Mesenchymal stem cell (in vitro differentiated cells and primary cell): ENCODE measurements around the gene ZNF280C.

Experiments
- DNase-seq: peaks from one replicate; pipeline ENCODE4 v3.0.0-alpha.2; 2013
- H2AFZ ChIP-seq: one replicate; pipeline ENCODE4 v1.6.1; 2013; ENCODE audit warnings: low read depth, mild to moderate bottlenecking, control low read depth, inconsistent platforms, low read length, moderate library complexity
- H2AK5ac ChIP-seq: 2 replicates; pipeline ENCODE4 v1.6.1; 2013; ENCODE audit warnings: low read length, moderate library complexity, mild to moderate bottlenecking, inconsistent platforms; ENCODE audit not compliant: severe bottlenecking
- H2BK120ac ChIP-seq: one replicate; pipeline ENCODE4 v1.6.1; 2013; ENCODE audit warnings: low read depth, mild to moderate bottlenecking, inconsistent platforms, low read length, moderate library complexity
- H2BK12ac ChIP-seq, 2 experiments: one replicate each; pipeline ENCODE4 v1.6.1; 2013; ENCODE audit warnings: inconsistent platforms in 2 of 2, low read length in 2 of 2, mild to moderate bottlenecking in 2 of 2, moderate library complexity in 2 of 2, control low read depth in 1 of 2
- H2BK15ac ChIP-seq: one replicate; pipeline ENCODE4 v1.6.1; 2013; ENCODE audit warnings: mild to moderate bottlenecking, low read depth, inconsistent platforms; ENCODE audit not compliant: poor library complexity, severe bottlenecking
- H2BK5ac ChIP-seq: 2 replicates; pipeline ENCODE4 v1.6.1; 2013; ENCODE audit warnings: low read depth, mild to moderate bottlenecking, low read length, control low read depth, inconsistent platforms; ENCODE audit not compliant: poor library complexity, severe bottlenecking
- H3K14ac ChIP-seq, 2 experiments: one replicate each; pipeline ENCODE4 v1.6.1; 2013; ENCODE audit warnings: inconsistent platforms in 2 of 2, low read length in 2 of 2, control low read depth in 1 of 2, mild to moderate bottlenecking in 1 of 2, moderate library complexity in 1 of 2
- H3K18ac ChIP-seq, 2 experiments: one replicate each; pipeline ENCODE4 v1.6.1; 2013; ENCODE audit warnings: inconsistent platforms in 2 of 2, low read length in 2 of 2, control low read depth in 1 of 2, low read depth in 1 of 2, mild to moderate bottlenecking in 1 of 2
- H3K23ac ChIP-seq, 2 experiments: one replicate each; pipeline ENCODE4 v1.6.1; 2013; ENCODE audit warnings: inconsistent platforms in 2 of 2, low read length in 2 of 2, mild to moderate bottlenecking in 2 of 2, moderate library complexity in 2 of 2, control low read depth in 1 of 2
- H3K27ac ChIP-seq: 2 replicates; pipeline ENCODE4 v1.5.1; 2013; ENCODE audit warnings: mild to moderate bottlenecking, moderate library complexity, low read length, control low read depth, inconsistent platforms; ENCODE audit not compliant: poor library complexity, severe bottlenecking
- H3K27me3 ChIP-seq, 2 experiments: 2 replicates each; pipeline versions ENCODE4 v1.6.1 to v1.7.0; 2013; ENCODE audit warnings: low read length in 2 of 2, mild to moderate bottlenecking in 2 of 2, moderate library complexity in 2 of 2, control low read depth in 1 of 2, inconsistent platforms in 1 of 2; ENCODE audit not compliant: control insufficient read depth in 1 of 2, insufficient read depth in 1 of 2
- H3K36me3 ChIP-seq, 2 experiments: 2 replicates each; pipeline versions ENCODE4 v1.6.1 to v1.7.0; 2013; ENCODE audit warnings: low read length in 2 of 2, control low read depth in 1 of 2, inconsistent platforms in 1 of 2, low read depth in 1 of 2, mild to moderate bottlenecking in 1 of 2; ENCODE audit not compliant: insufficient read depth in 2 of 2, control insufficient read depth in 1 of 2
- H3K4ac ChIP-seq, 2 experiments: one replicate each; pipeline ENCODE4 v1.6.1; 2013; ENCODE audit warnings: inconsistent platforms in 2 of 2, low read length in 2 of 2, mild to moderate bottlenecking in 2 of 2, moderate library complexity in 2 of 2, control low read depth in 1 of 2, low read depth in 1 of 2
- H3K4me1 ChIP-seq: 2 replicates; pipeline ENCODE4 v1.6.1; 2013; ENCODE audit warnings: low read depth, low read length, control low read depth; ENCODE audit not compliant: control insufficient read depth, insufficient read depth
- H3K4me2 ChIP-seq: 2 replicates; pipeline ENCODE4 v1.6.1; 2013; ENCODE audit warnings: low read length, mild to moderate bottlenecking, inconsistent platforms; ENCODE audit not compliant: poor library complexity, severe bottlenecking
- H3K4me3 ChIP-seq, 2 experiments: 2 replicates each; pipeline versions ENCODE4 v1.5.1 to v1.7.0; 2013; ENCODE audit warnings: low read length in 2 of 2, mild to moderate bottlenecking in 2 of 2, control low read depth in 1 of 2, low read depth in 1 of 2; ENCODE audit not compliant: insufficient read depth in 1 of 2
- H3K79me1 ChIP-seq: replicated peaks from 2 replicates; pipeline ENCODE4 v1.6.1; 2013; ENCODE audit warnings: mild to moderate bottlenecking, control low read depth, low read length, inconsistent platforms; ENCODE audit not compliant: poor library complexity, severe bottlenecking
- H3K9ac ChIP-seq: 2 replicates; pipeline ENCODE4 v1.7.0; 2013; ENCODE audit warnings: mild to moderate bottlenecking, low read length, moderate library complexity
- H3K9me3 ChIP-seq: 2 replicates; pipeline ENCODE4 v1.7.0; 2013; ENCODE audit warnings: mild to moderate bottlenecking, low read length; ENCODE audit not compliant: control insufficient read depth
- H4K8ac ChIP-seq: one replicate; pipeline ENCODE4 v1.6.1; 2013; ENCODE audit warnings: inconsistent platforms, mild to moderate bottlenecking, low read length, moderate library complexity
- H4K91ac ChIP-seq: one replicate; pipeline ENCODE4 v1.6.1; 2013; ENCODE audit warnings: mild to moderate bottlenecking, low read length, inconsistent platforms
- WGBS: methylation state at CpG from one replicate; pipeline ENCODE4 v1.1.7; 2013; ENCODE audit warnings: mixed read lengths; 5-methylcytosine and 5-hydroxymethylcytosine counted together

ZNF280C gene

GRCh38 chrX:130165181-130165702, 103.5 kb downstream of the ZNF280C start:
- Histone ChIP-seq H3K23ac (no peak overlapping the region), H3K14ac (peak overlapping the region in 1 of 2 experiments; percentile 53), H3K9ac (peak overlapping the region; percentile 85), H3K79me1 (no peaks in the 10 kb centered on the region), H4K8ac (peak overlapping the region; percentile 60), H3K4ac (no peak overlapping the region), H3K36me3 (no peaks in the 10 kb centered on the region), H3K4me3 (peak overlapping the region; percentile 77 to 81), H3K18ac (peak overlapping the region in 1 of 2 experiments; percentile 67), H4K91ac (peak overlapping the region; percentile 43), H3K27ac (peak overlapping the region; percentile 84), H2BK12ac (peak overlapping the region in 1 of 2 experiments; percentile 15), H2AFZ (no peak overlapping the region), H2AK5ac (no peak overlapping the region), H3K4me1 (peaks cover 1% of the 10 kb centered on the region), H2BK120ac (no peak overlapping the region), H3K27me3 (peaks cover 0 to 10% of the 10 kb centered on the region in 2 experiments), H3K4me2 (peak overlapping the region; percentile 66), H3K9me3 (no peaks in the 10 kb centered on the region), H2BK5ac (peak overlapping the region; percentile 35), H2BK15ac (no peak overlapping the region)
- no peak for DNase-seq
- WGBS: under 1% methylated on average over 25 of the region's 32 CpGs

GRCh38 chrX:130163398-130163797, 105.3 kb downstream of the ZNF280C start:
- Histone ChIP-seq H3K36me3 (no peaks in the 10 kb centered on the region), H3K23ac (no peak overlapping the region), H3K18ac (no peak overlapping the region), H3K79me1 (no peaks in the 10 kb centered on the region), H3K27ac (no peak overlapping the region), H2AFZ (no peak overlapping the region), H3K4me3 (no peak overlapping the region), H2BK120ac (no peak overlapping the region), H4K91ac (no peak overlapping the region), H3K27me3 (peaks cover 0 to 2% of the 10 kb centered on the region in 2 experiments), H3K9me3 (no peaks in the 10 kb centered on the region), H3K4me2 (no peak overlapping the region), H3K4ac (no peak overlapping the region), H4K8ac (no peak overlapping the region), H3K14ac (no peak overlapping the region), H2BK15ac (no peak overlapping the region), H2AK5ac (no peak overlapping the region), H3K4me1 (peaks cover 3% of the 10 kb centered on the region), H2BK12ac (no peak overlapping the region), H3K9ac (no peak overlapping the region), H2BK5ac (no peak overlapping the region)
- DNase-seq: no peak
- no CpG with 5 or more reads among the region's 2 CpGs for WGBS

- Histone ChIP-seq H2AK5ac (no peak overlapping the region), H3K9me3 (no peaks in the 10 kb centered on the region), H3K79me1 (no peaks in the 10 kb centered on the region), H3K4me3 (no peak overlapping the region), H2AFZ (no peak overlapping the region), H3K18ac (no peak overlapping the region), H2BK5ac (no peak overlapping the region), H3K9ac (peak overlapping the region; percentile 36), H3K27me3 (peaks cover 0 to 2% of the 10 kb centered on the region in 2 experiments), H2BK15ac (no peak overlapping the region), H3K27ac (peak overlapping the region; percentile 74), H3K23ac (no peak overlapping the region), H3K36me3 (no peaks in the 10 kb centered on the region), H2BK12ac (no peak overlapping the region), H3K4ac (no peak overlapping the region), H3K4me1 (peaks cover 3% of the 10 kb centered on the region), H4K8ac (no peak overlapping the region), H3K4me2 (peak overlapping the region; percentile 29), H2BK120ac (no peak overlapping the region), H4K91ac (no peak overlapping the region), H3K14ac (no peak overlapping the region)
- DNase-seq: no peak
- 100% methylated on average over 3 of the region's 6 CpGs for WGBS
Measured at GRCh38 chrX:130162094-130162735, 106.5 kb downstream of the ZNF280C start.

GRCh38 chrX:130159776-130160175, 108.9 kb downstream of the ZNF280C start:
- H2BK5ac ChIP-seq: no peak overlapping the region
- no peaks in the 10 kb centered on the region for H3K9me3 ChIP-seq
- H3K4ac ChIP-seq: no peak overlapping the region
- H3K79me1 ChIP-seq: peaks cover 1% of the 10 kb centered on the region
- no peak overlapping the region for H4K8ac ChIP-seq
- H2AFZ ChIP-seq: no peak overlapping the region
- H2BK12ac ChIP-seq: no peak overlapping the region
- H3K4me3 ChIP-seq: no peak overlapping the region
- H3K27ac ChIP-seq: no peak overlapping the region
- H3K23ac ChIP-seq: no peak overlapping the region
- H3K4me2 ChIP-seq: no peak overlapping the region
- H2AK5ac ChIP-seq: no peak overlapping the region
- no peak overlapping the region for H3K9ac ChIP-seq
- no peak overlapping the region for H3K14ac ChIP-seq
- peaks cover 3% of the 10 kb centered on the region for H3K4me1 ChIP-seq
- H3K18ac ChIP-seq: no peak overlapping the region
- no peak overlapping the region for H4K91ac ChIP-seq
- peaks cover 0 to 9% of the 10 kb centered on the region in 2 experiments for H3K27me3 ChIP-seq
- H3K36me3 ChIP-seq: peaks cover 0 to 3% of the 10 kb centered on the region in 2 experiments
- no peak overlapping the region for H2BK15ac ChIP-seq
- DNase-seq: no peak
- no peak overlapping the region for H2BK120ac ChIP-seq
- 95% methylated on average over 1 of the region's 4 CpGs for WGBS
